Measurements from ENCODE around the gene ZNF17.

Gene ZNF17

GRCh38 chr19:57437931-57438330 is 27.0 kb downstream of the ZNF17 start:
- no peak for TF ChIP-seq CTCF (IDR thresholded peaks at IDR 0.05)

GRCh38 chr19:57438925-57439324 is 28.0 kb downstream of the ZNF17 start:
- TF ChIP-seq CTCF (IDR thresholded peaks at IDR 0.05), result no peak

- no peak for TF ChIP-seq CTCF (IDR thresholded peaks at IDR 0.05)
Measured at GRCh38 chr19:57441979-57442752, 31.2 kb downstream of the ZNF17 start.

DNA sequence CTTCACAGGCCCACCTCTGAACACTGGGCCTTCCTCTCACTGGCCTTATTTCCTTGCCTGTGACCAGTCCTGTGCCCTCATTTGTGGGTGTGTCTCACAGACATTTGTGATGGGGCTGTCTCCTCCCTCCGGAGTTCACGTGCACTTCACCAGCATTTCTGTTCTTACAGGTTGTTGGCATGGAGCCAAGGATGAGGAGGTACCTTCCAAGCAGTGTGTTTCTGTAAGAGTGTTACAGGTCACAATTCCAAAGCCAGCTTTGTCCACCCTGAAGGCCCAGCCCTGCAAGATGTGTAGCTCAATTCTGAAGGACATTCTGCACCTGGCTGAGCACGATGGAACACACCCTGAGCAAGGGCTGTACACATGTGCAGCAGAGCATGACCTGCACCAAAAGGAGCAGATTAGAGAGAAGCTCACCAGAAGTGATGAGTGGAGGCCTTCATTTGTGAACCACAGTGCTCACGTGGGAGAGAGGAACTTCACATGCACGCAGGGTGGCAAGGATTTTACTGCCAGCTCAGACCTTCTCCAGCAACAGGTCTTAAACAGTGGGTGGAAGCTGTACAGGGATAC is 32.2 kb downstream of the ZNF17 start:
- no peak for TF ChIP-seq CTCF (IDR thresholded peaks at IDR 0.05)

- no peak for TF ChIP-seq CTCF (IDR thresholded peaks at IDR 0.05)
Measured at GRCh38 chr19:57452307-57452706, 41.3 kb downstream of the ZNF17 start.

DNA sequence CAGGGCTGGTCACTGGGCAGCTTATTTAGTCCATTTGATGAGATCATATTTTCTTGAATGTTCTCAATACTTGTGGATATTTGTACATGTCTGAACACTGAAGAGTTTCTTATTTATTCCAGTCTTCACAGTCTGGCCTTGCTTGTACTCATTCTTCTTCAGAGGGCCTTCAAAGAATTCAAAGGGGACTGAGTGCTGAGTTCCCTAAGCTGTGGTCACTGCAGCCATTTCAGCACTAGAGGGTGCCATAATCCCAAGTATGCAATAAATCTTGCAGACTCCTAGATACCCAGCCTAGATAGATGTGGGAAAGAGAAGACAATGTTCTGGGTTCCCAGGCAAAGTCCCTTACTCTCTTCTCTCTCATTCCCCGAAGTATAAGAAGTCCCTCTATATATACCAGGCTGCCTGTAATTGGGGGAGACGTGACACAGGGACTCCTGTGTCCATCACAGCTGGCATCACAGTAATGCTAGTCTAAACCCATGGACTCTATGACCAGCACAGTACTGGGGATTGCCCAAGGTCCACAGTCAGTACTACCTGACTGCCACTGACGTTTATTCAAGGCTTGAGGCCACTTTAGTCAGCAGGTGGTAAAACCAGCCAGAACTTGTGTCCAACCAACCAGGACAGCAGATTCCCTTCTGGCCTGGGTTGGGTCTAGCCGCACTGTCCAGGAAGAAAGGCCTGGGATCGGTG is 54.9 kb downstream of the ZNF17 start:
- peak; percentile 43; the same call in 1 of the 2 replicates for TF ChIP-seq CTCF (IDR thresholded peaks at IDR 0.05)

DNA sequence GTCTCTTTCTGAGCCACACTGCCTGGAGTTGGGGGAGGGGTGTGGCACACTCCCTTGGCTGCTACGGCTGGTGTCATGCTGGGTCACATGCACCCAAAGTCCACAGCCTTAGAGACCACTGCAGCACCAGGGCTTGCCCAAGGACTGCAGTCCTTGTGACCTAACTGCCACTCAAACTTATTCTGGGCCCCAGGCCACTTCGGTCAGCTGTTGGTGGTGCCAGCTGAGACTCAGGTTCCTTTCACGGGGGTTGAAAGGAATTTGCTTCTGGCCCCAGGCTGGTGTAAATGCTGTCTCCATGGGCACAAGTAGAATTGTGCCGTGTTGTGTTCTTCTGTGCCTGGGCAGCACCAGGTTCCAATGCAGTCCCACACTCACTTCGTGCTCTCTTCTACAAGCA is 55.5 kb downstream of the ZNF17 start:
- no peak for TF ChIP-seq CTCF (IDR thresholded peaks at IDR 0.05)

All from LNCAP (cell line).